Lung microvascular endothelial cell (primary cell): ENCODE data around the gene RHAG. TPM values are rescaled to one million over a fixed set of nuclear protein-coding genes. Genes with fewer than 3 reads are reported as not detected.
"Not testable (repeated sequence)": the region's sequence is repeated elsewhere in the genome, so short reads cannot be mapped to it uniquely, and the experiment has no call there.

ENCODE experiments used
- DNase-seq, 2 donors: peaks; one replicate each; pipeline versions ENCODE4 v3.0.0 to v3.0.0-alpha.2; 2010; ENCODE audit warnings: low read depth in 2 of 2
- total RNA-seq: library from RNA; depleted of rRNA; stranded (reverse); fragments of >200 nt; gene quantifications from 2 replicates; pipeline ENCODE4 v1.2.1, GENCODE V29; 2014

The RHAG gene
- not detected in 2 replicates for total RNA-seq

DNA sequence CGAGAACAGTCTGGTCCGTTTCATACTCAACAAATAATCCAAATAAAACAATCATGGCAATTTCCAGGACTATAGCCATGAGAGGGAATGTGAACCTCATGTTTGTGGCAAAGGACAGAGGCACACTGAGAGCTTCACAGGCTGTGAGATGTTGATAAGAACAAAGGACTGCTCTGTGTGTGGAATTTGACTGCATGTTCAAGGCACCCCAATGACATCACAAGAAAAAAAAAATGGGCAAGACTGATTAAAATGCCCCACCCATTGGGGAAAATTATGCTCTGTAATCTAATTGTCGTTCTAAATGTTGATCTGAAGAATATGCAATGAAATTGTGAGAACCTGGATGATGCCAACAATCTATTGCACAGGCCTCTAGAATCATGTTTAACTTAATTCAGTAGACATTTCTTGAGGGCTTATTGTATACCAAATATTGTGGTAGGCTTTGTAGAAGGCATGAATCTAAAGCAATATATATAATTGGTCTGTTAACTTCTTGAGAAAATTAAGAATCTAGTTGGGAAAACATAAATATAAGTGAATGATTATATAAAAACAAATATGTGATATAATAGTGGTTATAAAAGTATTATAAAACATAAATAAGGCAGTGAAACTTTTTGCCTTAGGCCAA, at the start of gene RHAG:
TSS of gene RHAG (minus strand) at position 127 of the 637 bp plus-strand sequence. CDS start at position 100, 27 bp downstream.
- no peak for DNase-seq

DNA sequence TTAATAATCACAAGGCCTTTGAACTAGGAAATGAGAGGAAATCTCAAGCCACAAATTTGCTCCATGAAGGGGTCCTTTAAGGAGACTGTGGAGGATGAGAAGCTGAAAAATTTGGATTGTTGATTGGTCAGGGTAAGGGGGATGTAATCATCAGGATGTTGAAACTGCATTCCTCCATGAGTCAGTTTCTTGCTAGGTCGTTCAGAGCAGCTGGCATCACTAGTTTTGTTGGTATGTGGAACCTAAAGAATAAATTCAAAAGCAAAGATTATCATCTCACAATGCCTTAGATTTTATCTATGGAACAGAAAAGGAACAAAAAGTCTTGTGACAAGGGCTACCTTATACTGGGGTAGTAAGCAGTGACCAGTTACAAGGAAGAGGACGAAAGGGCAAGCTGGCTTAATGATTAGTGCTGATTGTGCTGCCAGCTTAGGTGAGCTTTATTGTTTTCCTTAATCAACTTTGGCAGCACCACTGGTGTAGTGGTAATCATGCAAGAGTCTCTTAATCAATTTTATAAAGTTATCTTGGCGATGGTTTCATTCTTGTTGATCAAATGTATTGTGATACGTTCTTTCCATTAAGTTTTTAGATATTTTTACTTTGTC, 40.1 kb upstream of the RHAG start:
- DNase-seq, result peak in 1 of 2 donors; percentile 52

- no peak for DNase-seq
These were observed 39.2 kb upstream of the RHAG start for GRCh38 chr6:49675816-49676215.

DNA sequence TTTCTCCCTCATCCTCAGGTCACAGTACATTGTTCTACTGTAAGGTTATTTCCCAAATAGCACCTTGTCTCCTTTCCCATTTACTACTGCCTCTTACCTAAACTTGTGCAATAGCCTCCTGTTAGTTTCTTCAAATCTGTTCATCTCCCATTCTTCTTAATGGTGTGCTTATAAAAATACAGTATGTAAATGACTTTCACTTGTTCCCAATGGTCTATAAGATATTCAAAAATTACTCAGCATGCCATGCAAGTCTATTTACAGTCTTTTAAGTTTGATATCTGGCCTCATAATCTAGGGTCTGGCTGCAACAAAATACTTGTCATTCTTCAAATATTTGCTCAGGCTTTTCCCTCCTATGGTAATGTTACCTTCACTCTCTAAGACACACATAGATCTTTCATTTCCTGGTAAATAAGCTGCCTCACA, 31.5 kb upstream of the RHAG start:
- DNase-seq, result no peak

- no peak for DNase-seq
These were observed 30.5 kb upstream of the RHAG start for GRCh38 chr6:49666930-49667757.

DNA sequence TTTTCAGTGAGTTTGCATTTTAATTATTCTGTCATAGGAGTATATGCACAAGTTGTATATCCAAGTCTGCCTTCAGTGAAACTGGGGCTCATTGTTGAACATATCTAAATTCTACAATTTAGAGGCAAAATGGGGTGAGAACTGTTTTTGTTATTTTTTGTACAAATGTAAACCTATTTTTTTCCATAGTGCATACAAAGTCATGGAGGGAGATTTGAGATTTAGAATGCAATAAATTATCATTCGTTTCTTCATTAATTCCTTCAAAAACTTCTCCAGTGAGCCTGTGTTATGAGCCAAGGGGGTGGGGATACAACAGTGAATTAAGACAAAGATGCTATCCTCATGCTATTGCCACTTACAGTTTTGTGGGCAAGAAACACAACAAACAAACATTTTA, 29.8 kb upstream of the RHAG start:
- no peak for DNase-seq

- DNase-seq, result no peak
These were observed 28.2 kb upstream of the RHAG start for GRCh38 chr6:49664817-49665216.

DNA sequence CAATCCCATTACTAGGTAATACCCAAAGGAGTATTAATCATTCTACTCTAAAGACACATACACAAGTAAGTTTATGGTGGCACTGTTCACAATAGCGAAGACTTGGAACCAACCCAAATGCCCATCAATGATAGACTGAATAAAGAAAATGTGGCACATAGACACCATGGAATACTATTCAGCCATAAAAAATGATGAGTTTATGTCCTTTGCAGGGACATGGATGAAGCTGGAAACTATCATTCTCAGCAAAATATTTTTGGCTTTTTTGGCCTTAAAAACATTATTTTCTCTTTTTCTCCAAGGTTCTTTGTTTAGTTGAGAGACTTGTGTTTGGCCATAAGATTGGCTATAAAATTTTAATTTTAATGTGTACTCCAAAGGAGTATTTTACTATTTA, 27.4 kb upstream of the RHAG start:
- DNase-seq, result not testable (repeated sequence)

DNA sequence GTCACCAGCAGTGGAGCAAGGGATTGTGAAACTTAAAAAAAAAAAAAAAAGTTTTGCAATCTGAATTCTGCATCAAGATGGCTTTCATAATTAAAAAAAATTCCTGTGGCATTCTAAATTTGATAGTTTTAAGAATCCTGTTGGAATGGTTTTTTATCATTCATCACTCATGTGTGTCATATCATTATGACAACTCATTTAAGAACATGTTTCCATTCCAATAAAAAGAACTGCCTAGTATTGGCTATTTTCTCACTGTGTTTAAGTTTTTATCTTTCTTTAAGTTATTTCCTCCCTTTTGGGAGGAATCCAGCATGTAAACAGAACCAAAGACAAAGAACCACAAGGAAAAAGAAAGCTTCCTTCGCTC, 26.2 kb upstream of the RHAG start:
- DNase-seq, result no peak

DNA sequence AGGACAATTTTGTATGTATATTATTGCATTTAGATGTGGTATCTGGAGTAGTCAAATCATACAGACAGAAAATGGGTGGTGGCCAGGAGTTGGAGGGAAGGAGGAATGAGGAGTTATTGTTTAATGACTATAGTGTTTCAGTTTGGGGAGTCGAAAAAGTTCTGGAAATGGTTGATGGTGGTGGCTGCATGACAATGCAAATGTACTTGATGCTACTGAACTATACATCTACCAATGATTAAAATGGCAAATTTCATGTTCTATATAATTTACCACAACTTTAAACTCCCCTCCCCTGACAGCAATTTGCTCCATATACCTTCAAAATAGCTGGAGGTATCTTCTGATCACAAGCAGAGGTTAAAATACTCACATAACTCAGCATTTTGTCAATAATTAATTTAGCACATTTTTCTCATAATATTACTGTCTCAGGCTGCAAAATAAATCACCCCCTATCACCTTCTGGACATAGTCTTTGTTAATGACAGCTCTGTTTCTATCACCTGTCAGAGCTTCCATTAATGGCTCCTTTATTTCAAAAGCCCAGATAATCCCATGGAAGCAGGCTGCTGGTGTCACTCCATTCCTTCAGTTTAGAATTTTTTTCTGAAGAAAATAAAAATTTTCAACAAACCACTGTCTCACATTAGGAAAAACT, 25.7 kb upstream of the RHAG start:
- no peak for DNase-seq

- DNase-seq, result no peak
These were observed 17.3 kb upstream of the RHAG start for GRCh38 chr6:49653942-49654341.

DNA sequence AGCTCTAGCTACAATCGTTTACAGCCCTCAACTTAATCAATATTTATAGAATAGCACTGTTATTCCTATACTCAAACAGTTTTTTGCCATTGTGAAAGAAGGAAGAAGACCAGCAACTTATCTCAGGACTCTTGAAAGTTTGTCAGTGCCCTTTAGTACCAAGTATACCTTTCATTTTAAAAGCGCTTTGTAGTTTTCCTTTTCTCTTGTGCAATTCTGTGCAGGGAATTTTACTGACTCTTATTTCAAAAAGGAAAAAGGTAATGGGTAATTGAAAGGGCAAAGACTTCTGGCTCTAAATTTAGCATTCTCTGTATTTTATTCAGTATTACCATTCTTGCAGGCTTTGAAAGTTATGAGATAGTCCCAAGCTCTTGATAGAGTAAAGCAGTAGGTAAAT, 16.8 kb upstream of the RHAG start:
- DNase-seq, result no peak

GRCh38 chr6:49651239-49651638, 14.6 kb upstream of the RHAG start:
- no peak for DNase-seq

GRCh38 chr6:49649988-49650387, 13.3 kb upstream of the RHAG start:
- DNase-seq, result no peak

DNA sequence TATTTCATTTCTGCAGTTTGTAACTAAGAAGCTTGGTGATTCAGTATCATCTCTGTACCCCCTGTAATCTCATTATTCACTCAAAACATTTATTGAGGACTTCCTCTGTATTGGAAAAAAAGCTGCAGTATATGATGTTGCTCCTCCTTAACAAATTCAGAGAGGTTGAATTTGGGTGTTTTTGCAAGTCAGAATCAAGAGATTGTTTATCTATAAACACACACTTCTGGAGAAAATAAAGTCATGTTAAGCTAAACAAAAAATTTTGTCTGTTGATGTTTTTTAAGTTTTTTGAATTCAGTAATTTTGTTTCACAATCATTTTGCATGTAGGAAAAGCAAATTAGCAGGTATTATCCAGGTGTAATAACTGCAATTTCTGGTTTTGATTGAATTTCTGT, 11.4 kb upstream of the RHAG start:
- no peak for DNase-seq

GRCh38 chr6:49647476-49647875, 10.8 kb upstream of the RHAG start:
- DNase-seq, result no peak

DNA sequence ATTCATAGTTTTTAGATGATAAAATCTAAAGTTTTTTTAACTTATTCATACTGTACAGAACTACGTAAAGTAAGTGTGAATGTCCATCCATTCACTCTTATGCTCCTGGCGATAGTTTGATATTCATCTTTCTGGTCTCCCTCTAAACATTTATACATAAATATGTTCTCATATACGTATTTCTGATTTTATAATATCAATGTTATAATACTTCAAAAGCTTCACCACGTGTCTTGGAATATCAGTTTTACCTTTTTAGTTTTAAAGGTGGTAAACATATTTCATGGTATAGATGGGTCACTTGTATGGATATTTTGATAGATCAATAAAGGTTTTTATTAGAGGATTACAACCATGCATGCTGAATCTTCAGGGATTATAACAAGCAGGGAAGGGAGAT, 10.3 kb upstream of the RHAG start:
- no peak for DNase-seq

DNA sequence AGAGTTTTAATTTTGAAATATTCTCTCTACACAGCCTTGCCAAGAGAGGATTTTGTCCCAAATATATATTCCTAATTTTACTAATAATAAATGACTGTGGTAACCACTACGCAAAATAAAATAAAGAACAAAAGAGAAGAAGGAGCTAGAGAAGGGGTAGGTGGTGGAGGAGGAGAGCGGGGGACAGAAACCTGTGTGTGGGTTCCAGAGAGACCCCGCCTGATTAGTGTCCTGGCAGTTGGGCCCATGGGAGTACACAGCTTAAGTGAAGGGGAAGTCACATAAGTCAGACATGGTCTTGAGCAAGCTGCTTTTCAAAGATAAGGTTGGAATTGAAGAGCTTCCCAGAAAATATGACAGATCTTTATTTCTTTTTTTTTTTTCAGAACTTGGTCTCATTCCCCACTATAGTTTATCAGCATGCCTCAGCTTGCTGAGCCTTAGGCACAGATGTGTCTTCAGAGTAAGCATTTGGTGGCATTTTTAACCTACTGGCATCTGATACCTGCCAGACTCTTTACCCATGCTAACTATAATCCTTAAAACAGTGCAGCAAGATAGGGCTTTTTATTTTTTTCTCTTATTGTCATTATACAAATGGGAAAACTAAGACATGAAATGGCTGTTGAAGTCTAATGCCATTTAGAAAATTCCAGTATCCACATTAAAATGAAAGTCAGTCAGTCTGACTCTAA, 9.6 kb upstream of the RHAG start:
- no peak for DNase-seq

DNA sequence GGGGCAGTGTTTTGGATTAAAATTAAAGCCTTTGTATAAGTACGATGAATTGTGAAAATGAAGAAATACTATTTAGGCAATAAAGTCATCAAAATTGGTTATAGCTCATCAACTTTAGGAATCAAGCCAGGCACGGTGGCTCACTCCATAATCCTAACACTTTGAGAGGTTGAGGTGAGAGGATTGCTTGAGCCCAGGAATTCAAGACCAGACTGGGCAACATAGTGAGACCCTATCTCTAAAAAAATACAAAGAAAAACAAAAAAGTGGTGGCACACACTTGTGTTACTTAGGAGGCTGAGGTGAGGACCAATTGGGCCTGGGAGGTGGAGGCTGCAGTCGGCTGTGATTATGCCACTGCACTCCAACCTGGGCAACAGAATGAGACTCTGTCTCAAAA, 8.5 kb upstream of the RHAG start:
- DNase-seq, result no peak

- no peak for DNase-seq
These were observed 2.7 kb upstream of the RHAG start for GRCh38 chr6:49639177-49639817.

GRCh38 chr6:49637350-49637731, 702 bp upstream of the RHAG start:
- DNase-seq, result no peak
